Tibial nerve (tissue), 4 donors: ENCODE data around the gene BTG1. TPM values are rescaled to one million over a fixed set of nuclear protein-coding genes. Genes with fewer than 3 reads are reported as not detected.
A peak's percentile ranks its signal among the peaks of the same experiment; 100 is the strongest.

Experiments
- DNase-seq, 2 donors: peaks; one replicate each; pipeline ENCODE4 v3.0.0-alpha.2; 2019; ENCODE audit warnings: low spot score in 2 of 2
- H3K27ac ChIP-seq, 4 donors: fragments of 200-600 bp; sonication (generic) in 3 of 4; one replicate each; pipeline ENCODE4 v1.5.1; 2017 to 2019; ENCODE audit warnings: mild to moderate bottlenecking in 1 of 4
- H3K27me3 ChIP-seq, 2 donors: fragments of 200-600 bp; sonication (generic) in 1 of 2; one replicate each; pipeline versions ENCODE4 v1.5.1 to v1.6.0; 2017 to 2019
- H3K36me3 ChIP-seq, 3 donors: fragments of 200-600 bp; sonication (generic); one replicate each; pipeline ENCODE4 v1.5.1; 2018 to 2019
- H3K4me1 ChIP-seq, 4 donors: fragments of 200-600 bp; sonication (generic) in 3 of 4; one replicate each; pipeline ENCODE4 v1.5.1; 2017 to 2019
- H3K4me3 ChIP-seq, 4 donors: fragments of 200-600 bp; sonication (generic) in 3 of 4; one replicate each; pipeline ENCODE4 v1.5.1; 2017 to 2019; ENCODE audit warnings: mild to moderate bottlenecking in 1 of 4, moderate library complexity in 1 of 4
- H3K9me3 ChIP-seq, 4 donors: fragments of 200-600 bp; sonication (generic) in 3 of 4; one replicate each; pipeline ENCODE4 v1.5.1; 2017 to 2019
- EP300 ChIP-seq, 2 donors: sonication (generic); formaldehyde crosslinking; IDR thresholded peaks; one replicate each; pipeline ENCODE4 v1.6.1; 2017; ENCODE audit warnings: antibody characterized with exemption in 2 of 2, mild to moderate bottlenecking in 1 of 2
- POLR2A ChIP-seq, 2 donors: fragments of 450-650 bp; IDR thresholded peaks; one replicate each; pipeline ENCODE4 v1.6.1; 2017; ENCODE audit warnings: antibody characterized with exemption in 2 of 2, mild to moderate bottlenecking in 2 of 2, moderate library complexity in 2 of 2
- WGBS, 2 donors: methylation state at CpG; one replicate each; pipeline ENCODE4 v1.1.5; 2018; 5-methylcytosine and 5-hydroxymethylcytosine counted together
- total RNA-seq, 4 donors: library from RNA; depleted of rRNA; stranded (reverse); fragments of >200 nt; gene quantifications; one replicate each; pipeline ENCODE4 v1.1.0, GENCODE V29; 2016
- TF ChIP-seq, protein P1 (sequence below), 5 experiments: fragments of 200-600 bp in 3 of 5; fragments of 450-650 bp in 2 of 5; sonication (generic) in 3 of 5; IDR thresholded peaks; one replicate each; pipeline ENCODE4 v1.5.1; 2016 to 2019; ENCODE audit warnings: antibody characterized with exemption in 5 of 5, mild to moderate bottlenecking in 3 of 5, moderate library complexity in 2 of 5

BTG1 gene
- total RNA-seq, 4 donors from 2014 or later, result 40.0 to 54.0 (median 47.8) TPM

DNA sequence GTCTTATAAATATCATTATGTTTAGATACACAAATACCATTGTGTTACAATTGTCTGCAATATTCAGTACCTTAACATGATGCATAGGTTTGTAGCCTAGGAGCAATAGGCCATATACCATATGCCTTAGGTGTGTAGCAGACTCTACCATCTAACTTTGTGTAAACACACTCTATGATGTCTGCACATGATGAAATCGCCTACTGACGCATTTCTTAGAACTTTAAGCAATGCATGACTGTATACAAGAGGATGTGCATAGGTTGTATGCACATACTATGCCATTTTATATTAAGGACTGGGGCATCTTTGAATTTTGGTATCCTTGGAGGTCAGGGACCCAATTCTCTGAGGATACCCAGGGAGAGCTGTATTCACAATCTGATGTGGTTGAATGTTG, 10.1 kb upstream of the BTG1 start:
- TF ChIP-seq POLR2A (IDR thresholded peaks at IDR 0.05) (no peak), EP300 (IDR thresholded peaks at IDR 0.05) (no peak)
- TF ChIP-seq, protein P1, sequence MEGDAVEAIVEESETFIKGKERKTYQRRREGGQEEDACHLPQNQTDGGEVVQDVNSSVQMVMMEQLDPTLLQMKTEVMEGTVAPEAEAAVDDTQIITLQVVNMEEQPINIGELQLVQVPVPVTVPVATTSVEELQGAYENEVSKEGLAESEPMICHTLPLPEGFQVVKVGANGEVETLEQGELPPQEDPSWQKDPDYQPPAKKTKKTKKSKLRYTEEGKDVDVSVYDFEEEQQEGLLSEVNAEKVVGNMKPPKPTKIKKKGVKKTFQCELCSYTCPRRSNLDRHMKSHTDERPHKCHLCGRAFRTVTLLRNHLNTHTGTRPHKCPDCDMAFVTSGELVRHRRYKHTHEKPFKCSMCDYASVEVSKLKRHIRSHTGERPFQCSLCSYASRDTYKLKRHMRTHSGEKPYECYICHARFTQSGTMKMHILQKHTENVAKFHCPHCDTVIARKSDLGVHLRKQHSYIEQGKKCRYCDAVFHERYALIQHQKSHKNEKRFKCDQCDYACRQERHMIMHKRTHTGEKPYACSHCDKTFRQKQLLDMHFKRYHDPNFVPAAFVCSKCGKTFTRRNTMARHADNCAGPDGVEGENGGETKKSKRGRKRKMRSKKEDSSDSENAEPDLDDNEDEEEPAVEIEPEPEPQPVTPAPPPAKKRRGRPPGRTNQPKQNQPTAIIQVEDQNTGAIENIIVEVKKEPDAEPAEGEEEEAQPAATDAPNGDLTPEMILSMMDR (IDR thresholded peaks at IDR 0.05), result no peak
- H3K27ac ChIP-seq, result no peak overlapping the region
- H3K36me3 ChIP-seq, result no peaks in the 10 kb centered on the region
- H3K27me3 ChIP-seq, result no peaks in the 10 kb centered on the region
- H3K4me3 ChIP-seq, result no peak overlapping the region
- H3K9me3 ChIP-seq, result no peaks in the 10 kb centered on the region
- no peak for DNase-seq
- peaks cover 0 to 7% (median 3%) of the 10 kb centered on the region in 4 donors for H3K4me1 ChIP-seq
- WGBS, 2 donors, result 96 to 98% methylated on average over 2 of the region's 2 CpGs

DNA sequence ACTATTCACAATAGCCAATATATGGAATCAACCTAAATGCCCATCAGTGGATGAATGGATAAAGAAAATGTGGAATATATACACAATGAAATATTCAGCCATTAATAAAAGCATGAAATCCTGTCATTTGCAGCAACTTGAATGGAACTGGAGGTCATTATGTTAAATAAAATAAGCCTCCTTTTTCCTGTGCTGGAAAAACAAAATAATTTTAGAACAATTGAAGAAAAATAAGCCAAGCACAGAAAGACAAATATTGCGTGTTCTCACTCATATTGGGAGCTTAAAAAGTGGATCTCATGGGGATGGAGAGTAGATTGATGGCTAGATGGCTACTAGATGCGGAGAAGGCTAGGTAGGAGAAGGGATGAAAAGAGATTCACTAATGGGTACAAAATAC, 6.3 kb upstream of the BTG1 start:
- TF ChIP-seq, protein P1 (IDR thresholded peaks at IDR 0.05), result no peak
- no peak for TF ChIP-seq EP300 (IDR thresholded peaks at IDR 0.05)
- TF ChIP-seq POLR2A (IDR thresholded peaks at IDR 0.05), result no peak
- no peak for DNase-seq
- no peaks in the 10 kb centered on the region for H3K36me3 ChIP-seq
- 86 to 90% methylated on average over 2 of the region's 2 CpGs for WGBS, 2 donors
- H3K4me3 ChIP-seq, result no peak overlapping the region
- H3K27ac ChIP-seq, result no peak overlapping the region
- no peaks in the 10 kb centered on the region for H3K9me3 ChIP-seq
- H3K27me3 ChIP-seq, result no peaks in the 10 kb centered on the region
- peaks cover 0 to 10% (median 2%) of the 10 kb centered on the region in 4 donors for H3K4me1 ChIP-seq

DNA sequence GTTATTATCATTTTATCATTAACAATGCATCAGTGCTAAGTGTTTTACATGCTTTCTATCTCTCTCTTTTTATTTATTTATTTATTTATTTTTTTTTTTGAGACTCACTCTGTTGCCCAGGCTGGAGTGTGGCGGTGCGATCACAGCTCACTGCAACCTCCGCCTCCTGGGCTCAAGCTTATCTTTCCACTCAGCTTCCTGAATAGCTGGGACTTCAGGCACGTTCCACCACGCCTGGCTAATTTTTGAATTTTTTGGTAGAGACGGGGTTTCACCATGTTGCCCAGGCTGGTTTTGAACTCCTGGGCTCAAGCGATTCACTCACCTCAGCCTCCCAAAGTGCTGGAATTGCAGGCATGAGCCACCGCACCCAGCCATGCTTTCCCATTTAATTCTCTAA, 3.9 kb upstream of the BTG1 start:
- Histone ChIP-seq H3K4me1 (peaks cover 0 to 13% (median 2%) of the 10 kb centered on the region in 4 donors), H3K36me3 (peaks cover 0 to 2% (median 0%) of the 10 kb centered on the region in 3 donors), H3K9me3 (no peaks in the 10 kb centered on the region), H3K27me3 (no peaks in the 10 kb centered on the region), H3K4me3 (no peak overlapping the region), H3K27ac (peak overlapping the region in 3 of 4 donors; percentile 20 to 61 (median 51))
- no peak for DNase-seq
- no peak for TF ChIP-seq EP300 (IDR thresholded peaks at IDR 0.05)
- TF ChIP-seq POLR2A (IDR thresholded peaks at IDR 0.05), result no peak
- TF ChIP-seq, protein P1 (IDR thresholded peaks at IDR 0.05), result no peak
- WGBS, 2 donors, result 97 to 98% methylated on average over 8 of the region's 8 CpGs

DNA sequence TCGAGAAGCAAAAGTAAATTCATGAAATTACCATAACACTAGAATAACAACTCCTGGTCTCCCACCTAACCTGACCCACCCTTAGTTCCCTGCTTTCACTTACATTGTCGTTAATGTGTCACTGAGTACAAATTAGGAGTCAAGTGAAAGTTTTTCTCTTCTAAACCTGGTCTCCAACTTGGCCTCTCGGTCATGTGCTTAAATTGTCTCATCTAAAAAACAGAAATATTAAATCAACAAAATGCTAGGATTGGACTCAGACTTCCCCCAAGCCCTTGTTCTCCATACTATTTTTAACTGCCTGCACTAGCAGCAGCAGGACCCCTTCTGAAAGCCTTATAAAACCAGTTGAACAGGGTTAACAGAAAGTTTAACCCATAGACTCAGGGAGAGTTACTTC, 1.8 kb upstream of the BTG1 start:
- 38 to 45% methylated on average over 3 of the region's 3 CpGs for WGBS, 2 donors
- Histone ChIP-seq H3K27ac (peak overlapping the region; percentile 70 to 98 (median 97)), H3K27me3 (no peaks in the 10 kb centered on the region), H3K4me1 (peaks cover 0 to 13% (median 2%) of the 10 kb centered on the region in 4 donors), H3K9me3 (no peaks in the 10 kb centered on the region), H3K36me3 (peaks cover 0 to 20% (median 0%) of the 10 kb centered on the region in 3 donors), H3K4me3 (peak overlapping the region in 1 of 4 donors; percentile 99)
- no peak for DNase-seq
- no peak for TF ChIP-seq EP300 (IDR thresholded peaks at IDR 0.05)
- no peak for TF ChIP-seq POLR2A (IDR thresholded peaks at IDR 0.05)
- TF ChIP-seq, protein P1 (IDR thresholded peaks at IDR 0.05), result no peak

- DNase-seq, result no peak
- Histone ChIP-seq H3K36me3 (peaks cover 0 to 26% (median 0%) of the 10 kb centered on the region in 3 donors), H3K4me3 (peak overlapping the region; percentile 71 to 99 (median 86)), H3K4me1 (peaks cover 0 to 13% (median 2%) of the 10 kb centered on the region in 4 donors), H3K27ac (peak overlapping the region; percentile 97 to 99 (median 98)), H3K9me3 (no peaks in the 10 kb centered on the region), H3K27me3 (no peaks in the 10 kb centered on the region)
- WGBS, 2 donors, result 3 to 5% methylated on average over 13 to 14 of the region's 14 CpGs
- TF ChIP-seq, protein P1 (IDR thresholded peaks at IDR 0.05), result peak in 1 of 5 experiments; percentile 1
- TF ChIP-seq POLR2A (IDR thresholded peaks at IDR 0.05), result no peak
Observed at GRCh38 chr12:92146497-92147224, 1.0 kb upstream of the BTG1 start.
